RWPE1 (cell line): ENCODE data around the gene GPATCH4.
"Not testable (repeated sequence)": the region's sequence is repeated elsewhere in the genome, so short reads cannot be mapped to it uniquely, and the experiment has no call there.

Experiments
- CTCF ChIA-PET: fragments of 350-600 bp; sonication (Branson Sonifier 250); formaldehyde crosslinking; extraction: SDS; loops from one replicate; lab custom pipeline; 2021; lab: Yijun Ruan, JAX
- POLR2A ChIA-PET: fragments of 400-600 bp; formaldehyde crosslinking; extraction: SDS; loops from one replicate; lab custom pipeline; 2020; ENCODE audit warnings: antibody characterized with exemption; ENCODE audit not compliant: low non-redundant PET; lab: Yijun Ruan, JAX
- DNase-seq: peaks from one replicate; pipeline ENCODE4 v3.0.0; 2012; ENCODE audit warnings: low spot score
- H3K27ac ChIP-seq: fragments of 450-650 bp; 2 replicates; pipeline ENCODE4 v1.5.1; 2017
- CTCF ChIP-seq: fragments of 450-650 bp; conservative IDR thresholded peaks from 2 replicates; pipeline ENCODE4 v1.5.1; 2017; ENCODE audit warnings: low read depth, mild to moderate bottlenecking

GPATCH4 gene

GRCh38 chr1:156641761-156642264, 40.5 kb upstream of the GPATCH4 start, which contains the start of gene BCAN:
BCAN (plus strand) TSS chr1:156642117; CDS start chr1:156646055, 3,938 bp downstream.
- ChIA-PET CTCF (interaction anchor here (0.8 kb wide), 1 partner anchor 21 kb away, joined by 3 read pairs; no protein-coding TSS in a partner anchor), POLR2A (no interaction called here)
- no peak for DNase-seq
- TF ChIP-seq CTCF: no peak
- H3K27ac ChIP-seq: no peak within 1 kb of the TSS

DNA sequence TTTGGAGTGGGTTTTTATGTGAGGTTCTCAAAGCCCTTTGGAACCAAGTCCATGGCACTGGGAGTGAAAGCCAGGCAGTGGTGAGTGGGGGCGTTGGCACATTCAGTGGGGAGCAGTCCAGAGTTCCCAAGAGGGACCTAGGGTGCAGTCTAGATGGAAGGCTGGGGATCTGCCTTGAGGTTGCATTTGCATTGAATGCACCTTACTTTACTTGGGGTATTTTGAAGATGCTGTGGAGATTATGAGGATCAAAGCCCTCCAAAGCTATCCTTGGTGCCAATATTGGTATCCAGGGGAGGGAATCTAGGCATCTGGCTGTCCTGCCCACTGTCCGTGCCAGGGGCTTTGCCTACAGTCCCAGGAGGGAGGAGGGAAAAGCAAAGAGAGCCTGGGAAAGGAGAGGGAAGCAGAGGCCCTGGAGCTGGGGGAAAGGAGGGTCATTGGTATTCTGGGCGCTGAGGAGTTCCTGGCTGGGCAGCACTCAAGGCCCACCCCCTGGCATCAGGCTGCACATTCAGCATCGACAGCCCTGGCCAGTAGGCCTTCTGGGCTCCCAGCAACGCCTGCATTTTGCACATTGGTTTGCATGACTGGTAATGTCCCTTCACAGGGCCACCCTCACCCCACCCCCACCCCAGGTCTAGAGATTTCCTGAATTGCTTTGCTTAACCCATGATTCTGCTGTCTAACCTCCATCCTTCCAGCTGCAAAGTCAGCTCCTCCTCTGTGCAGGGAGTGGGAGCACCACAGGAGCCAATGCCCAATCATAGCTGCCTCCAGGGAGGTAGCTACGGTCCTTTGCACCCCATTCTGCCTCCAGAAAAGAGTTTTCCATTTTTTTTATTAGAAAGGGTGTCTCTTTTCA, 39.8 kb upstream of the GPATCH4 start:
- CTCF ChIA-PET: interaction anchor here (0.8 kb wide), 1 partner anchor 21 kb away, joined by 3 read pairs; no protein-coding TSS in a partner anchor
- no peak for TF ChIP-seq CTCF
- POLR2A ChIA-PET: no interaction called here
- H3K27ac ChIP-seq: no peak overlapping the region
- DNase-seq: no peak

- CTCF ChIA-PET: interaction anchor here (0.9 kb wide), 1 partner anchor 8 kb away, joined by 3 read pairs; no protein-coding TSS in a partner anchor
- no peak for TF ChIP-seq CTCF
- H3K27ac ChIP-seq: no peak overlapping the region
- DNase-seq: no peak
- POLR2A ChIA-PET: no interaction called here
Observed at GRCh38 chr1:156639601-156640101, 38.4 kb upstream of the GPATCH4 start.

DNA sequence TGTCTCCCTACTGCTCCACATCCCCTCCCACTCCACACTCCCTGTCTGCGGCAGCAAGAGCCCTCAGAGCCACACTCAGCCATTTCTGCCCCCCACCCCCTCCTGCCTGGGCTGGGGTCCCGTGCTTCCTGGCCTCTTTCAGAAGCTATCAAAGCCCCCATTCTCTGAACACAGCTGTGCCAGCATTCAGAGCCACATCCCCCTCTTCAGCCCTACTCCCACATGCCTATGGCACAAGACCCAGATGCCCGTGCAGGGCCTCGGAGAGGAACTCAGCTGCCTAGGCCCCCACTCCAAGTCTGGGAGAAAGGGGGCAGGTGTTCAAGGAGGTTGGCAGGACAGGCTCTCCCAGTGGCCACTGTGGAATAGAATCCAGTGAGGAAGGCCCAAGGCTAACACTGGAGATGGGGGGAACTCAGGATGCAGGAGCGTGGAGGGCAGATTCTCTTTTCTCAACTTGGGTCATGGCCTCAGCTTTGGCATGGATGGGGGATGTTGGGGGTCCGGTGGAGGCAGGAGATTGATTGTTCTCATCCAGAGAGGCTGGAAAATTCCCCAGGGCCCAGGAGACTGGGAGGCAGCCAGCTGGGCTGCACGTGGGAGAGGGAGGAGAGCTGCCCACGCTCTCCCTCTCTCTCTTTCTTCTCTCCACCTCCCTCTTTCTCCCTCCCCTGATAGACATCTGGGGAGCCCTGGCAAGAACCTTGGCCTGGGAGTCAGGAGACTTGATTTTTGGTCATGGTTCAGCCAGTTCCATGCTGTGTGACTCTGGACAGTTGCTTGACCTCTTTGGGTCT, 37.1 kb upstream of the GPATCH4 start:
- POLR2A ChIA-PET: no interaction called here

DNA sequence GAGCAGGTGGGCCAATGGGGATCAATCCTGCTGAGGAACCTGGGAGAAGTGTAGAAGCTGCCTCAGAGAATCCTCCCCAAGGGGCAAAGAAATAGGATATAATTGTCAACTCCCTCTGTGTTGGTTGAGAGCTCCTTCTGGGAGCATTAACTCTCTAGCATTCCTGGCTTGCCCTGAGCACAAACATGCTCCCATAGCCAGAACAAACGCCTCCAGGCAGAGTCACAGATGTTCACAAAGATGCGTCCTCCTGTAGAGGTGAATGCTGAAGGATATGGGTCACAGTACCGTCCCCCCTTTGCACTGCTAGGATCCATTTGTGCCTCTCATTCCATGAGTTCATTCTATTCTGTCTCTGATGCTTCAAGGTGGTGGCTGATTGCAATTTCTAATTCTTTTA, 31.1 kb upstream of the GPATCH4 start:
- TF ChIP-seq CTCF: no peak
- ChIA-PET POLR2A (no interaction called here), CTCF (no interaction called here)
- DNase-seq: no peak
- H3K27ac ChIP-seq: no peak overlapping the region

More for the DNA sequence above, 37.1 kb upstream of the GPATCH4 start:
- no peak for TF ChIP-seq CTCF
- DNase-seq: no peak
- H3K27ac ChIP-seq: no peak overlapping the region
- CTCF ChIA-PET: interaction anchor here (2.0 kb wide), 1 partner anchor 11 kb away, joined by 5 read pairs; no protein-coding TSS in a partner anchor

- POLR2A ChIA-PET: interaction anchor here (0.7 kb wide), 1 partner anchor 17 kb away, joined by 5 read pairs; no protein-coding TSS in a partner anchor
- not testable (repeated sequence) for DNase-seq, H3K27ac ChIP-seq
- CTCF ChIA-PET: interaction anchor here (0.6 to 0.7 kb wide), 3 partner anchors 12 to 28 kb away, joined by 3 to 7 read pairs (median 4); no protein-coding TSS in a partner anchor
Observed at GRCh38 chr1:156631152-156631551, 29.9 kb upstream of the GPATCH4 start.
